HG02981 (cell line): ENCODE measurements around the gene PRLH.

Experiments used
- ATAC-seq: cut with Tn5 transposase; IDR thresholded peaks from one replicate; pipeline ENCODE4 v1.9.1; 2021; ENCODE audit warnings: mild to moderate bottlenecking, moderate library complexity; ENCODE audit not compliant: unreplicated experiment

PRLH gene

GRCh38 chr2:237566401-237567235 is at the start of gene PRLH:
TSS of gene PRLH (plus strand) at chr2:237566574. CDS start at chr2:237566574, 0 bp downstream.
- no peak for ATAC-seq

- ATAC-seq = no peak
Measured at GRCh38 chr2:237517163-237517562, 49.2 kb upstream of the PRLH start.

GRCh38 chr2:237517990-237518389 is 48.4 kb upstream of the PRLH start:
- no peak for ATAC-seq

- no peak for ATAC-seq
Measured at GRCh38 chr2:237519506-237520245, 46.7 kb upstream of the PRLH start.

GRCh38 chr2:237520290-237520689 is 46.1 kb upstream of the PRLH start:
- ATAC-seq = no peak

- no peak for ATAC-seq
Measured at GRCh38 chr2:237524631-237525030, 41.7 kb upstream of the PRLH start.

- ATAC-seq = no peak
Measured at GRCh38 chr2:237525559-237526157, 40.7 kb upstream of the PRLH start.

GRCh38 chr2:237527233-237527632 is 39.1 kb upstream of the PRLH start:
- no peak for ATAC-seq

- ATAC-seq = no peak
Measured at GRCh38 chr2:237527766-237528165, 38.6 kb upstream of the PRLH start.

- peak; percentile 87 for ATAC-seq
Measured at GRCh38 chr2:237529452-237530402, 36.6 kb upstream of the PRLH start.

- ATAC-seq = no peak
Measured at GRCh38 chr2:237530472-237531433, 35.6 kb upstream of the PRLH start.

- no peak for ATAC-seq
Measured at GRCh38 chr2:237532160-237532559, 34.2 kb upstream of the PRLH start.

GRCh38 chr2:237533668-237534161 is 32.7 kb upstream of the PRLH start:
- ATAC-seq = no peak

GRCh38 chr2:237534380-237534779 is 32.0 kb upstream of the PRLH start:
- ATAC-seq = no peak

- ATAC-seq = no peak
Measured at GRCh38 chr2:237535385-237536082, 30.8 kb upstream of the PRLH start.

GRCh38 chr2:237536083-237536415 is 30.3 kb upstream of the PRLH start:
- no peak for ATAC-seq

GRCh38 chr2:237536617-237537016 is 29.8 kb upstream of the PRLH start:
- ATAC-seq = no peak

- no peak for ATAC-seq
Measured at GRCh38 chr2:237538001-237538720, 28.2 kb upstream of the PRLH start.
